ENCODE results near the gene TMSB10.

The TMSB10 gene

DNA sequence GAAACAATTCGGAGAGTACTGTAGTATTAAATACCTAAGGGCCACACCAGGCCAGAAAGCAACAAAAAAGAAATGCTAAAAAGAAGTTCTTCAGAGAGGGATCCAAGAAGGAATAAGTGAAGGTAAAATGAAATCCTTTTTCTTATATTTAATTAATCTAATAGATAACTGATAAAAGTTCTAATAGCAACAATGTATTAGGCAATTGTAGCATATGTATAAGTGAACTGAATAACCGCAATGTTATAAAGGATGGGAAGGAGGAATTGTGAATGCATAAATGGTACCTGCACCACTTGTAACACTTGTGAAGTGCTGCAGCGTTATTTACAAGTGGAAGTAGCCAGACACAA is 21.8 kb downstream of the TMSB10 start:
- TF ChIP-seq GATA2 (IDR thresholded peaks at IDR 0.05; ENCODE audit: low read depth, low read length) (no peak), GATA3 (IDR thresholded peaks at IDR 0.05; ENCODE audit: low read depth, low read length) (no peak)

DNA sequence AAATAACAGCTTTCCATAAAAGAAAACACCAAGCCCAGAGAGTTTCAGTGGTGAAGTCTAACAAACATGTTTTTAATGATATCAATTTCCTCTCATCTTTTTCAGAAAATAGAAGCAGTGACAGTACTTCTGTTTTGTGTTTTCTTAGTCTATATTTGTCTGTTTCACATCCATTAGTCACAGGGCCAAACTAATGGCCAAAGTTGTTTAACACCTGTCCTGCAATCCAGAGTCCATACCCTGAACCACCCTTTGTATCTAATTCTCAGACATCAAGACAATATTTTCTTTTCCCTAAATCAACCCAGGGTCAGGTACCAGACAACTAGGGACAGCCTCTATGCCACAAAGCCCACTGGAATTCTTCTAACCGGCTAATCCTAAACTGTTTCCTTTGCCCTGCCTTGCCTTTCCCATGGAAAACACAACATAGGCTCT is 25.9 kb downstream of the TMSB10 start:
- TF ChIP-seq GATA2 (IDR thresholded peaks at IDR 0.05; ENCODE audit: low read depth, low read length) (no peak), GATA3 (IDR thresholded peaks at IDR 0.05; ENCODE audit: low read depth, low read length) (no peak)

DNA sequence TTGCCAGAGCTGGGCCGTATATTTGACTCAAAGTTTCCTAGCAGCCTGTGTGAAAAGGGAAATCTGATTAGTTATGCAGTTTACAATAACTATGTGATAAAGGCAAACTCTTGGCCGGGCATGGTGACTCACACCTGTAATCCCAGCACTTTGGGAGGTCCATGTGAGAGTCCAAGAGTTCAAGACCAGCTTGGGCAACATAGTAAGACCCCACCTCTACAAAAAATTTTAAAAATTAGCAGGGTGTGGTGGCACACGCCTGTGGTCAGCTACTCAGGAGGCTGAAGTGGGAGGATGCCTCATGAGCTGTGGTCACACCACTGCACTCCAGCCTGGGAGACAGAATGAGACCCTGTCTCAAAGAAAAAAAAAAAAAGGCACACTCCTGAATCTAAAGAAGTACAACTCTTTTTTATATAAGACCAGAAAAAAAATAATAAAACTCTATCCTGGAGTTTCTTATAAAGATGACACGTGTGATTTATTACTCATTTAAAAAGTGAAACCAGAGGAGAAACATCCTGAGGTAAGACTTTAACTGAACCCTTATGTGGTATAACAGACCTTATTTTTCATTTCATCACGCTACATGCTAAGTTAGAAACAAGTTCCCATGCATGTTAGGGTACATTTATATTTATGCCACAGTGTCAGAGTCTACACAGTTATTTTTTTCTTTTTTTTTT is 32.9 kb downstream of the TMSB10 start:
- TF ChIP-seq GATA3 (IDR thresholded peaks at IDR 0.05; ENCODE audit: low read depth, low read length) (no peak), GATA2 (IDR thresholded peaks at IDR 0.05; ENCODE audit: low read depth, low read length) (no peak)

DNA sequence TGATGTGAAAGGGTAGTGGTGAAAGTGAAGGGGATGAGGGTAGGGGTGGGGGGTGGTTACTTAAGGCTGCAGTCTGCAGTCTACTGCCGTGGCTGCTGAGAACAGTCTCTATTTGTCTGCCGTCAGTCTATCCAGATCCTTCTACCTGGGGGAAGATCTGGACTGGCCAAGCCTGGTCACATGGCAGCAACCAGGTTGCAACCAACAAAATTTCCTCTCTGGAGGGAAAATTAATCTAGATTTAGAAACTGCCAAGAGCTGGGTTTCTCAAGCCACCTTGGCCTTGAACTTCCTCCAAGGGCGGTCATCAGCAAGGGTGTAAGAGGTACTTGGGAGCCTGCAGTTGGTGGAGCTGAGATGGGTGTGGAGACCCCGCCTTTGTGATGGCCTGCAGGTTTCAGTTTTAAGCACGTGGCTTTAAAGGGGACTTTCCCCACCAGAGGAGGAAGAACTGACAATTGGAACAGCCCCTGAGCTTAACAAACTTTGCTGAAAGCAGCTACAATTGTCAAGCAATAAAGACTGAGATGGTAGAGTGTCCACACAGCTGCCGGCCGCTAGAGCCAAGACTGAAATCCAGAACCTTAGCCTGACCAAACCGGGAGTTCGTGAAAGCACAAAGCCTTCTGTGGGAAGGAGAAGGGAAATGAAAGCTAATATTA is 34.1 kb downstream of the TMSB10 start:
- no peak for TF ChIP-seq GATA2 (IDR thresholded peaks at IDR 0.05; ENCODE audit: low read depth, low read length)
- no peak for TF ChIP-seq GATA3 (IDR thresholded peaks at IDR 0.05; ENCODE audit: low read depth, low read length)

DNA sequence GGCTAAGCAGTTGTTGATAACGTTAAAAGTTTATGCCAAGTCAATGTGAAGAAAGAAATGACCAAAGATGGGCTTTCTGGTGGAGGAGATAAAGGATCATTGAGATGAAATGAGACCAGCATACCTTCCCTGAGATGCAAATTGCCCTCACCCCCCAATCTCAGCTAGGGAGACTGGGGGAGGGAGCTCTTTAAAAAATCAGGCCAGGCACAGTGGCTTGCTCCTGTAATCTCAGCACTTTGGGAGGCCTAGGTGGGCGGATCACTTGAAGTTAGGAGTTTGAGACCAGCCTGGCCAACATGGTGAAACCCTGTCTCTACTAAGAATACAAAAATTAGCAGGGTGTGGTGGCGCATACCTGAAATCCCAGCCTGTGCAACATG is 34.6 kb downstream of the TMSB10 start:
- TF ChIP-seq GATA2 (IDR thresholded peaks at IDR 0.05; ENCODE audit: low read depth, low read length): no peak
- TF ChIP-seq GATA3 (IDR thresholded peaks at IDR 0.05; ENCODE audit: low read depth, low read length): no peak

DNA sequence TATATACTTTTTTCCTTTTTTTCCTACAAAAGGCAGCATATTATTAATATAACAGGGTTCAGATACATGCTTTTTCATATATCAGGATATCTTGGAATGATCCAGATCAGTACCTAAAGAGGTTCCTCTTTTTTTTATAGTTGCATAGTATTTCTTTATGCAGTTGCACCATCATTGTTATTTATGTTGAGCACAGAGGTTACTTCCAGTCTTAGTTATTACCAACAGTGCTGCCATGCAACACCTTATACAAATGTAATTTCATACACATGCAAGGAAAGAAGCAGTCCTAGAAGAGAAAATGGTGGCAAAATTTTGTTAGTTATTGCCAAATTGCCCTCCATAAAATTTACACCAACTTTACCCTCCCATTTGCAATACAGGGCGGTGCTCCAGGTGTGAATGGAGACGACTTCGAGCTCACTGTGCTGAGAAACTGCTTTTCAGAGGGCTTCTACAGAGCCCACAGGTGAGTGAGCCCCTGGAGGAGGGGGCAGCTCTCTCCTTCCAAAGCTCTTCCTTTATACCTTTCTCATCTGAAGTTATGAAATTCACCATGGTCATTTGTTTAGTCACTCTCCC is 35.5 kb downstream of the TMSB10 start:
- TF ChIP-seq GATA3 (IDR thresholded peaks at IDR 0.05; ENCODE audit: low read depth, low read length): no peak
- no peak for TF ChIP-seq GATA2 (IDR thresholded peaks at IDR 0.05; ENCODE audit: low read depth, low read length)

DNA sequence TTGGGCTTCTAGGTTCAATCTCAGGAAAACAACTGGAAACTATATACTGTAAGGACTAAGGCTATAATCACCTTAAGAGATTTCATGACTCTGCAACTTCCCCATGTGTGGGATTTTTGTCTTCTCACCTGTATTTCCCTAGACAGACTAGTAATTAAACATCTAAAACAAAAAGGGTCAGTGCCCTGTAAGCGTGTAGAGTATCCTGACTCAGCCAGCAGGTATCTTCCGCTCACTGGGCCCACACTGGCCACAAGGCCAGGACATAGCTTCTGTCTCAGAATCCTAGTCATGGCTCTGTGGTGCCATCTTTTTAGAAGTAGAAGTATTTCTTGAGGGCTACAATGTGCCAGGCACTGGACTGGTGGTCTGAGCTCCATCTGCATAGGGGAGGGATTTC is 36.7 kb downstream of the TMSB10 start:
- no peak for TF ChIP-seq GATA3 (IDR thresholded peaks at IDR 0.05; ENCODE audit: low read depth, low read length)
- TF ChIP-seq GATA2 (IDR thresholded peaks at IDR 0.05; ENCODE audit: low read depth, low read length): no peak

DNA sequence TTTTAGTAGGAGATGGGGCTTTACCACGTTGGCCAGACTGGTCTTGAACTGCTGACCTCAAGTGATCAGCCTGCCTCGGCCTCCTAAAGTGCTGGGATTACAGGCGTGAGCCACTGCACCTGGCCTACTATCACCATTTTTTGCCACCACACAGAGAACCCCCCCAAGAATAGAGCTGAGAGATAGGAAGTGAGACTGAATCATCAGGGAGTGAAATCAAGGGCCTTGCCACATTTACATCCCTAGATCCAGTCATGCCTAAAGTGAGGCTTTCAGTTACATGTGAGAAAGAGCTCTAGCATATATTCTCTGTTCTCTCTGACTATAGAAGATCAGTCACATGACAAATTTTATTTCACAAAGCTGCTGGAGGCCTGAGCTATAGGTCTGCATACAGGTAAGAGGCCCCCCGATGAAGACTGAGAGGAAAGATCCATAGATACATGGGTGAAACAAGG is 37.5 kb downstream of the TMSB10 start:
- TF ChIP-seq GATA2 (IDR thresholded peaks at IDR 0.05; ENCODE audit: low read depth, low read length) (no peak), GATA3 (IDR thresholded peaks at IDR 0.05; ENCODE audit: low read depth, low read length) (no peak)

DNA sequence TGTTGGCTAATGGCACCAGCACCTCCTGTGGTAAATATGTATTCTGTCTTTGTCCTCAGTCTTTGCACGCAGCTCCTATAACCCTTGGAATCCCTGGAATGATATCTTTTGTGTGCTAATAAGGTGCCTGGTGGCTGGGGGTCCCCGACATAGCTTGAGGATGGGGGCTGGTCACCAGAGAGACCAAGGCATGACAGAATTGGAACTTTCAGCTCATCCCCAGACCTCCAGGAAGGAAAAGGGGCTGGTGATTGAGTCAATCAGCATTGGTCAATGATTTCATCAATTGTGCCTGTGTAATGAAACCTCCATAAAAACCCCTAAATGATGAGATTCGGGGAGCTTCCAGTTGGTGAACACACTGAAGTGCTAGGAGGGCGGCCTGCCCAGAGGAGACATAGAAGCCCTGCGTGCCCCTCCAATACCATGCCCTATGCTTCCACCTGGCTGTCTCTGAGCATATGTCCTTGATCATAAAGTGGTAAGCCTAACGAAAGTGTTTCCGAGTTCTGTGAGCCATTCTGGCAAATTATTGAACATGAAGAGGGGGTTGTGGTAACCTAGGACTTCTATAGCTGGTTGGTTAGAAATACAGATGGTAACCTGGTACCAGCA is 38.9 kb downstream of the TMSB10 start:
- TF ChIP-seq GATA3 (IDR thresholded peaks at IDR 0.05; ENCODE audit: low read depth, low read length) (no peak), GATA2 (IDR thresholded peaks at IDR 0.05; ENCODE audit: low read depth, low read length) (no peak)

DNA sequence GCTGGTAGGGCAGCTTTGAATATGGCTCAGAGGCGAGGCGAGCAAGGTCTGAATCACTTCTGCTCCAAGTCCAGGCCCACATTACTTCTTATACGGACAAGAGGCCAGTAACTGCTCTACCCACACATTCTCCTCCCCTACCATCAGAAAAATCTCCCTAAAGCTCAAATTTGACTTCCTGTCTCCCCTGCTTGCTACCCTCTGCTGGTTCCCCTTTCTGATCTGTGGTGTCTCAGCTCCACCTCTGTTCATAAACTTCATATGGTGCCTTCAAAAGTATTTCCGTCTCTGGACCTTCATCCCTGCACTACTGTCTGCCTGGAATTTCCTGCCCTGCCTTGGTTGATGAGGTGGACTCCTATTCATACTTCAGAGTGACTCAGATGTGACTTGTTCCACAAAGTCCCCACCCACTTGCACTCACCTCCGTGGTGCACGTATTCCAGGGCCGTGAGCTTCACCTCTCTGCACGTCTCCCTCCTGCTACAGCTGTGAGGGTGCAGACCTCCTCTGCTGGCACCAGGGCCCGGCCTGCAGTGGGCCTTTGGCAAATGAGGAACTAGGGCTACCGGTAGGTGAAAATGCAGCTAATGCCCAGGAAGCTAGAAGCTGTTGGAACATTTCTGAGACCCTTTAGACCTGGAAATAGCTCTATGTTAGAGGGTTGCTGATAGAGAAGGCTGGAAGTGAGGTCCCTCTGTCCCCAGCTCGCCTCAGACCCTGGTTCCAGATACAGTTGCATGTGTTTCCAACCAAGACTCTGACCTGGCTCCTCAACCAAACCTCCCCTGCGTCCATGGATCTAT is 41.0 kb downstream of the TMSB10 start:
- TF ChIP-seq GATA2 (IDR thresholded peaks at IDR 0.05; ENCODE audit: low read depth, low read length) (no peak), GATA3 (IDR thresholded peaks at IDR 0.05; ENCODE audit: low read depth, low read length) (no peak)

DNA sequence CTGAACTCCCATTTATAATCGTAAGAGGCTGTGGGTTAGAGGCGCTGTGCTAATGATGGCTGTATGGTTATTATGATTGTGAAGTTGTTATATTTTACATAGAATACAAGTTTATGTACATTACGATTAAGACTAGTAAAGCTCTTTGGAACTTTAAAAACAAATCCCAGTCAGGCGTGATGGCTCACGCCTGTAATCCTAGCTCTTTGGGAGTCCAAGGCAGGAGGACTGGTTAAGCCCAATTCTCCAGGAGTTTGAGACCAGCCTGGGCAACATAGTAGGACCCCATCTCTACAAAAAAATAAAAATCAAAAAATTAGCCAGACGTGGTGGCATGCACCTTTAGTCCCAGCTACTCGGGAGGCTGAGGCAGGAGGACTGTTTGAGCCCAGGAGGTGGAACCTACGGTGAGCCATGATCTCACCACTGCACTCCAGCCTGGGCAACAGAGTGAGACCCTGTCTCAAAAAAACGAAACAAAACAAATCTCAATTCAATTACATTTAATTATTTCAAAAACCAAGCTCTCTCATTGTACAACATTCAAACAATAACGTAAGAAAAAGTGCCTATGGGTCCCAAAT is 41.6 kb downstream of the TMSB10 start:
- TF ChIP-seq GATA3 (IDR thresholded peaks at IDR 0.05; ENCODE audit: low read depth, low read length) (no peak), GATA2 (IDR thresholded peaks at IDR 0.05; ENCODE audit: low read depth, low read length) (no peak)

DNA sequence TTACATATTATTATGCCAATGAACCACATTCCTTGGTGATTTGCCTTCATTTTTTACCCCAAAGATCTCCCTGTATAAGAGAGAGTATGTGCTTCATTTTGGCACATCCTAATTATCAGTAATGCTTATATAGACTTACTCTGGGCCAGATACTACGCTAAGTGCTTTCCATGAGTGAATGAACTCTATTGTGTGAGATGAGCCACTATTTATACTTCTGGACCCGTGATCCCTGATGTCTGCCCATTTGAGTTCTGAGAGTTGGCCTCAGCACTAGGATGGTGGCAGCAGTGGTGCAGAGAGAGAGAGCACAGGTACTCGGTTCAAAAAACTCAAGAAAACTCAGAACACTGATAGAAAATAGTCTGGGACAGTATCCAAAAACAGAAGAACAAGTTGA is 48.1 kb downstream of the TMSB10 start:
- no peak for TF ChIP-seq GATA3 (IDR thresholded peaks at IDR 0.05; ENCODE audit: low read depth, low read length)

DNA sequence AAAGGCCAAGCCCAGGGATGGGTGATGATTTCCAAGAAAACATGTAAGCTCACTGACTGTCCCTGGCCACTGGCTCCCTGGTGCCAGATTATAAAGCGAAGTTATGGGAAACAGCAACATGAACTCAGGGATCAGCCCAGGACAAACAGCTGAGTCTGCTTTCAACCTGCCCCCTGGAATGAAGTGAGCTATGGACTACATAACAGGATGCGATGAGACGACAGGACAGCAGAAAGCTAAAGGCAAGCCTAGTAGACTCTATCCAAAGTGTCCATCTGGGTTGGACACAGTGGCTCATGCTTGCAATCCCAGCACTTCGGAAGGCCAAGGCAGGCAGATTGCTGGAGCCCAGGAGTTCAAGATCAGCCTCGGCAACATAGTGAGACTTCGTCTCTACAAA is 48.9 kb downstream of the TMSB10 start:
- TF ChIP-seq GATA2 (IDR thresholded peaks at IDR 0.05; ENCODE audit: low read depth, low read length) (no peak), GATA3 (IDR thresholded peaks at IDR 0.05; ENCODE audit: low read depth, low read length) (no peak)

All from SH-SY5Y (cell line).